Measurements from ENCODE around the gene PRKCB.

- TF ChIP-seq CTCF (conservative IDR thresholded peaks at IDR 0.05; ENCODE audit: low read depth in 2 of 2), result no peak
- TF ChIP-seq EZH2phosphoT487 (IDR thresholded peaks at IDR 0.05; ENCODE audit: unreplicated experiment), result no peak
- TF ChIP-seq POLR2AphosphoS5 (IDR thresholded peaks at IDR 0.05; ENCODE audit: low read depth), result no peak
- peak; percentile 95 for TF ChIP-seq REST (IDR thresholded peaks at IDR 0.05; ENCODE audit: unreplicated experiment)
- TF ChIP-seq CREB1 (CRISPR knock-in tag; IDR thresholded peaks at IDR 0.05; ENCODE audit: low read depth), result no peak
- no peak for TF ChIP-seq EZH2 (IDR thresholded peaks at IDR 0.05; ENCODE audit: low read depth, unreplicated experiment)
- no peak for TF ChIP-seq JUNB (IDR thresholded peaks at IDR 0.05; ENCODE audit: unreplicated experiment)
- no peak for TF ChIP-seq STAT1 (IDR thresholded peaks at IDR 0.05; ENCODE audit: unreplicated experiment)
- TF ChIP-seq ZNF331 (CRISPR knock-in tag; IDR thresholded peaks at IDR 0.05; ENCODE audit: low read depth), result no peak
- no peak for TF ChIP-seq ETS1 (IDR thresholded peaks at IDR 0.05)
These were observed 342.7 kb downstream of the PRKCB start for GRCh38 chr16:24178496-24178895.
